GM12801 (cell line): Measurements from ENCODE around the gene CPO.

Experiments
- TF ChIP-seq, protein P1 (sequence below): IDR thresholded peaks from one replicate; pipeline ENCODE4 v1.5.1; 2011; ENCODE audit warnings: control low read depth; ENCODE audit not compliant: insufficient read length; ENCODE audit errors: extremely low read depth

CPO gene, protein sequence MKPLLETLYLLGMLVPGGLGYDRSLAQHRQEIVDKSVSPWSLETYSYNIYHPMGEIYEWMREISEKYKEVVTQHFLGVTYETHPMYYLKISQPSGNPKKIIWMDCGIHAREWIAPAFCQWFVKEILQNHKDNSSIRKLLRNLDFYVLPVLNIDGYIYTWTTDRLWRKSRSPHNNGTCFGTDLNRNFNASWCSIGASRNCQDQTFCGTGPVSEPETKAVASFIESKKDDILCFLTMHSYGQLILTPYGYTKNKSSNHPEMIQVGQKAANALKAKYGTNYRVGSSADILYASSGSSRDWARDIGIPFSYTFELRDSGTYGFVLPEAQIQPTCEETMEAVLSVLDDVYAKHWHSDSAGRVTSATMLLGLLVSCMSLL

DNA sequence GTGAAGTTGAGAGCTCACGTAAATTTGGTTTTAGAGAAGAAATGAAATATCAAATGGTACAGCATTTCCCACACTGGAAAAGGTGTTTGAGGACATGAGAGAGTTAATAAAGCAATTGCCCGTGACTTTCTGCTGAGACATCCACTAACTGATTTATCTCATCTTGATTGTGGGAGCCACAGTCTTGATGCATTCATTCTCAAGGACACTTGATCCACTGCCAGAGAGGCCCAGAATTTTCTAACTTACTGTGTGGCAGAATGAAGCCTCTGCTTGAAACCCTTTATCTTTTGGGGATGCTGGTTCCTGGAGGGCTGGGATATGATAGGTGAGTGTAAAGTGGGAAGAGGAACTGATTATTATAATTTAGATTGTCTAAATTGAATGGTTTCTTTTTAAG lies at the start of gene CPO:
TSS of gene CPO (plus strand) at position 179 of the 400 bp plus-strand sequence. CDS start at position 261, 82 bp downstream.
- TF ChIP-seq, protein P1, sequence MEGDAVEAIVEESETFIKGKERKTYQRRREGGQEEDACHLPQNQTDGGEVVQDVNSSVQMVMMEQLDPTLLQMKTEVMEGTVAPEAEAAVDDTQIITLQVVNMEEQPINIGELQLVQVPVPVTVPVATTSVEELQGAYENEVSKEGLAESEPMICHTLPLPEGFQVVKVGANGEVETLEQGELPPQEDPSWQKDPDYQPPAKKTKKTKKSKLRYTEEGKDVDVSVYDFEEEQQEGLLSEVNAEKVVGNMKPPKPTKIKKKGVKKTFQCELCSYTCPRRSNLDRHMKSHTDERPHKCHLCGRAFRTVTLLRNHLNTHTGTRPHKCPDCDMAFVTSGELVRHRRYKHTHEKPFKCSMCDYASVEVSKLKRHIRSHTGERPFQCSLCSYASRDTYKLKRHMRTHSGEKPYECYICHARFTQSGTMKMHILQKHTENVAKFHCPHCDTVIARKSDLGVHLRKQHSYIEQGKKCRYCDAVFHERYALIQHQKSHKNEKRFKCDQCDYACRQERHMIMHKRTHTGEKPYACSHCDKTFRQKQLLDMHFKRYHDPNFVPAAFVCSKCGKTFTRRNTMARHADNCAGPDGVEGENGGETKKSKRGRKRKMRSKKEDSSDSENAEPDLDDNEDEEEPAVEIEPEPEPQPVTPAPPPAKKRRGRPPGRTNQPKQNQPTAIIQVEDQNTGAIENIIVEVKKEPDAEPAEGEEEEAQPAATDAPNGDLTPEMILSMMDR: no peak

DNA sequence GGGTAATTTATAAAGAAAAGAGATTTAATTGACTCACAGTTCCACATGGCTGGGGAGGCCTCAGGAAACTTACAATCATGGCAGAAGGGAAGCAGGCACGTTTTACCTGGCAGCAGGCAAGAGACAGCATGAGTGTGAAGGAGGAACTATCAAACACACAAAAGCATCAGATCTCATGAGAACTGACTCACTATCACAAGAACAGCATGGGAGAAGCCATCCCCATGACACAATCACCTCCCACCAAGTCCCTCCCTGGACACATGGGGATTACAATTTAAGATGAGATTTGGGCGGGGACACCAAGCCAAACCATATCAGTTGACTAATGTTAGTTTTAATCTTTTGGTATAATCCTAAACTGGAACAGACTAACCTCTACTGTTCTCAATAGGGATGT lies 49.1 kb upstream of the CPO start:
- TF ChIP-seq, protein P1: no peak

DNA sequence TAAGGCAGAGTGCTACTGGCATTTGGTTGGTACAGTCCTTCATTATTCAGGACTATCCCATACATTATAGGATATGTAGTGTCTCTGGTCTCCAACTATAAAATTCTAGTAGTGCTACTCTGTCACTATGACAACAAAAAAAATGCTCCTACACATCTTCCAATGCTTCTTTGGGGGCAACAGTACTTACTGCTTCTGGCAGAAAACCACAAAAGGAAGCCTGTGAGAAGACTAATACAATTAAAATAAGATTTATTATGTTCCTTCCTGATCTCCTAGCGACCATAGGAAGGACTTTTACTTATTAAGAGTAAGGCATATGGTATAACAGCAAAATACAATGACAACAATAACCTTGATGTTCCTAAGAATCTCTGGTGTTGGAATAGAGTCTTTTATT lies 48.4 kb upstream of the CPO start:
- TF ChIP-seq, protein P1: no peak

DNA sequence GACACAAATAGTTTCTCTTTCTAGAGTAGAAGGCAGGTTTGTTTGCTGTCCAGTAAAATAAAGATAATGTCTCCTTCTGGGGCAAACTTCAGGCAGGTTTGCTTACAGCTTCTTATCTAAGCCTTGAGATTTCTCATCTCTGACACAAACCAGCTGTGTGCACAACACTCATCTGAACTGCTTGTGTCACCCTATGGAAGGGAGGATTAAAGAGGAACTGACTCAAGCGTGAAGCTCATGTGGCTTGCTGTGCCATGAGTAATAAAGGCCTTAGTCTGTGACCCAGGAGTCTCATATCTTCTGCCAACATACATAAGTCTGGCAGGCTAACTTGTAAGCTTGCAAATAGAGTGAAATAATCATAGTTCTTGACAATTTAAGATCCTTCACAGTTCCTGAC lies 24.2 kb upstream of the CPO start:
- TF ChIP-seq, protein P1: no peak

DNA sequence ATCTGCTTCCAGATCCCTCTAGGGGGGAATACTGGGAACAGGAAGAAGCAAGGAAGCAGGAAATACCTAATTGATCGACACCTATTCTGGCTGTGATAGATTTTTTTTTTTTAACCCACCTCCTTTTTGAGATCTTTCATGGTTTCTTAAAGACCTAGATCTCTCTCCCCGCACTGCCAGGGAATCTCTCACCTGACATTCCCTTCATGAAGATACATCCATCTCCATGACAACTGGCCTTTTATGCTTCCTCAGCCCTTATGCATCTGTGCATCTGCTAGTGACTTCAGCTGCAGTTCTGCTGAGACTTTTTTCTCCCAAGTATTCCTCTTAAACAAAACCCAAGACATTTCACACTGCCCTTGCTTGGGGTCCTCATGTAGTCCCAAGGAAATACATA lies 21.1 kb upstream of the CPO start:
- TF ChIP-seq, protein P1: no peak

DNA sequence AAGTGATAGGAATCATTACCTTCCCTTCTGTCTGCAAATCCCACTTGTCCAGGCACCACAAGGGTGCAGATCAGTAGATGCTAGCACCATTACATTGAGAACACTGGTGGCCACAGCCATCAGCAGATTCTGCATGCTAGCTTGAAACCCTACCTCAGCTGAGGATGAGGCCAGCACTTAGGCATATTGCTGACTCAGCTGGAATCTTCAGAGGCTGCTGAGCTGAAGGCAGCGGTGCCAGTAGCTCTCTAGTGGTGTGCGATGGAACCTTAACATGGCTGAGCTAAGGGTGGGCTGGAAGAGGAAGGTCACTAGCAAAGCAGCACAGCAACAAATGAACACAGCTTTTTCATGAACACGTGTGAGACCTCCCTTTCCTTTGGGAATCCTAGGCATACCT lies 19.0 kb upstream of the CPO start:
- TF ChIP-seq, protein P1: no peak

DNA sequence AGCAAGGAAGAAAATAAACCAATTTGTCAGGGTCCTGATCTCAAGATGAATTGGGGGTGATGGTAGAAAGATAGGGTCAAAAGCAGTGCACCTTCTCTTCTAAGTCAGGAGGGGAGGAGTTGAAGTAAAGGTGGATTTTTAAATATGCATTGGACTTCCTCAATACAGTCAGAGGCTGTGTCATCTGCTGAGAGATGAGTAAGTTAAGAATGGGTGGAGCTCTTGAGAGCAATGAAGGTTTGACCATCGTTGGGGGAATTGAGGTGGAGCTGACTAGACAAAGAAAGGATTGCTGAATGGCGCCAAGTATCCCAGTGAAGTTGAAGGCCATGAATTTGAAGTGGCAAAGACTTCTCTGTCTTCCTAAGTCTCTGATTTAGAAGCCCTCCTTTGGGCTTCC lies 18.4 kb upstream of the CPO start:
- TF ChIP-seq, protein P1: no peak
